ENCODE data around the gene ZFAND3. TPM values are rescaled to one million over a fixed set of nuclear protein-coding genes. Genes with fewer than 3 reads are reported as not detected.

ZFAND3 gene
- total RNA-seq, 1 donor from 2014 or later, result 131 TPM

DNA sequence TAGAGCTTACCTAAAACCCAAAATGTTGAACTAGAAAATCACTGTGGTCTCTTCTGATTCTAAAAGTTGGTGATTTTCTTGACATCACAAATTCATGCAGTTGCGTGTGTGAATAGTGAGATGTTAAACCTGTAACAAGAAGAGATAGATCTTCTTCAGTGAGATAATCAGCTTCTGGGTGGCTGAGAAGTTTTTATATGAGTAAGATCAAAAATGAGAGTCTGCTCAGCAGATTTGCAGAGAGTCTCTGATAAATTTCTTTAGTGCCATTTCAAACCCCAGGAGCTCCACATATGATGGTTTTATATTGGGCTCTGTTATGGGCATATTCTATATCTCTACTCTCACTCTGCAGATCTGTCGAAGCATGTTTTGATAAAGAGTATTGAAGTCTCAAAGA, 185.4 kb downstream of the ZFAND3 start:
- Mint-ChIP-seq H3K9me3 (ENCODE audit: unreplicated experiment) (no peaks in the 10 kb centered on the region), H3K4me3 (ENCODE audit: unreplicated experiment) (no peak overlapping the region), H3K4me1 (ENCODE audit: low read depth, unreplicated experiment) (peaks cover 12% of the 10 kb centered on the region), H3K36me3 (ENCODE audit: low read depth, unreplicated experiment) (no peaks in the 10 kb centered on the region), H3K27ac (ENCODE audit: unreplicated experiment) (no peak overlapping the region), H3K27me3 (ENCODE audit: low read depth, unreplicated experiment) (no peaks in the 10 kb centered on the region)
- no peak for TF ChIP-seq EZH2 (IDR thresholded peaks at IDR 0.05; ENCODE audit: insufficient read depth, low read length)
- TF ChIP-seq, protein P1, sequence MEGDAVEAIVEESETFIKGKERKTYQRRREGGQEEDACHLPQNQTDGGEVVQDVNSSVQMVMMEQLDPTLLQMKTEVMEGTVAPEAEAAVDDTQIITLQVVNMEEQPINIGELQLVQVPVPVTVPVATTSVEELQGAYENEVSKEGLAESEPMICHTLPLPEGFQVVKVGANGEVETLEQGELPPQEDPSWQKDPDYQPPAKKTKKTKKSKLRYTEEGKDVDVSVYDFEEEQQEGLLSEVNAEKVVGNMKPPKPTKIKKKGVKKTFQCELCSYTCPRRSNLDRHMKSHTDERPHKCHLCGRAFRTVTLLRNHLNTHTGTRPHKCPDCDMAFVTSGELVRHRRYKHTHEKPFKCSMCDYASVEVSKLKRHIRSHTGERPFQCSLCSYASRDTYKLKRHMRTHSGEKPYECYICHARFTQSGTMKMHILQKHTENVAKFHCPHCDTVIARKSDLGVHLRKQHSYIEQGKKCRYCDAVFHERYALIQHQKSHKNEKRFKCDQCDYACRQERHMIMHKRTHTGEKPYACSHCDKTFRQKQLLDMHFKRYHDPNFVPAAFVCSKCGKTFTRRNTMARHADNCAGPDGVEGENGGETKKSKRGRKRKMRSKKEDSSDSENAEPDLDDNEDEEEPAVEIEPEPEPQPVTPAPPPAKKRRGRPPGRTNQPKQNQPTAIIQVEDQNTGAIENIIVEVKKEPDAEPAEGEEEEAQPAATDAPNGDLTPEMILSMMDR (IDR thresholded peaks at IDR 0.05; ENCODE audit: insufficient read depth, low read depth, low read length), result no peak
- Histone ChIP-seq H3K4me2 (ENCODE audit: low read length) (no peak overlapping the region), H3K27ac (ENCODE audit: low read depth, low read length) (no peak overlapping the region), H4K20me1 (ENCODE audit: insufficient read depth, low read length) (peaks cover 95% of the 10 kb centered on the region), H3K4me3 (ENCODE audit: insufficient read depth, low read depth, low read length) (no peak overlapping the region), H3K36me3 (ENCODE audit: insufficient read depth, low read length) (no peaks in the 10 kb centered on the region), H2AFZ (ENCODE audit: low read depth, low read length) (no peak overlapping the region), H3K4me1 (ENCODE audit: insufficient read depth, low read length) (no peaks in the 10 kb centered on the region), H3K27me3 (ENCODE audit: insufficient read depth, low read length) (no peaks in the 10 kb centered on the region), H3K9ac (ENCODE audit: low read length) (no peak overlapping the region), H3K79me2 (ENCODE audit: insufficient read depth, low read length) (peaks cover 82% of the 10 kb centered on the region), H3K9me3 (ENCODE audit: insufficient read depth, low read depth, low read length) (no peaks in the 10 kb centered on the region)
- DNase-seq (ENCODE audit: low read depth) (no peak), FAIRE-seq (peak; percentile 13)

DNA sequence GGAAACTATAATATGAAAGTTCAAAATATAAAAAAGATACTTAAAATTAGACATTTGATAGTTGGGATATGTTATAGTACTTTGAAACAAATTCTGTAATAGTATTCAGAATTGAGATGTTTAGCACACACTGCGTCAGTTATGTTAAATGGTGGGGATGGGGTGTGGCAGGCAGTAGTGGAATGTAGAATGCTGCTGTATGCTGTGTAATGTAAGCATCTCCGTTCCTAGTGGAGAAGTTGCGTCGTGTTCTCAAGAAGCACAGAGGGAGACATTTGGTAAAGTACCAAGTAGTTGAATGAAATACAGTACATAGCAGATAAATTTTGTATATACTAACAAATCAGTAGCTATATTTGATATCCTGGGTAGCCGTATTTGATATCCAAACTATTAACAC, 192.4 kb downstream of the ZFAND3 start:
- H3K4me3 ChIP-seq (ENCODE audit: insufficient read depth, low read depth, low read length), result no peak overlapping the region
- H4K20me1 ChIP-seq (ENCODE audit: insufficient read depth, low read length), result peaks cover 88% of the 10 kb centered on the region
- DNase-seq (ENCODE audit: low read depth), result no peak
- H3K9ac ChIP-seq (ENCODE audit: low read length), result no peak overlapping the region
- H3K36me3 ChIP-seq (ENCODE audit: insufficient read depth, low read length), result no peaks in the 10 kb centered on the region
- no peaks in the 10 kb centered on the region for H3K4me1 Mint-ChIP-seq (ENCODE audit: low read depth, unreplicated experiment)
- H3K27ac ChIP-seq (ENCODE audit: low read depth, low read length), result no peak overlapping the region
- TF ChIP-seq EZH2 (IDR thresholded peaks at IDR 0.05; ENCODE audit: insufficient read depth, low read length), result no peak
- TF ChIP-seq, protein P1 (IDR thresholded peaks at IDR 0.05; ENCODE audit: insufficient read depth, low read depth, low read length), result no peak
- no peaks in the 10 kb centered on the region for H3K9me3 ChIP-seq (ENCODE audit: insufficient read depth, low read depth, low read length)
- H3K4me1 ChIP-seq (ENCODE audit: insufficient read depth, low read length), result no peaks in the 10 kb centered on the region
- no peak overlapping the region for H3K27ac Mint-ChIP-seq (ENCODE audit: unreplicated experiment)
- peaks cover 2% of the 10 kb centered on the region for H3K36me3 Mint-ChIP-seq (ENCODE audit: low read depth, unreplicated experiment)
- peaks cover 71% of the 10 kb centered on the region for H3K79me2 ChIP-seq (ENCODE audit: insufficient read depth, low read length)
- no peaks in the 10 kb centered on the region for H3K27me3 Mint-ChIP-seq (ENCODE audit: low read depth, unreplicated experiment)
- H3K4me2 ChIP-seq (ENCODE audit: low read length), result no peak overlapping the region
- no peak for FAIRE-seq
- no peak overlapping the region for H2AFZ ChIP-seq (ENCODE audit: low read depth, low read length)
- no peaks in the 10 kb centered on the region for H3K27me3 ChIP-seq (ENCODE audit: insufficient read depth, low read length)
- H3K4me3 Mint-ChIP-seq (ENCODE audit: unreplicated experiment), result peak overlapping the region; percentile 5
- no peaks in the 10 kb centered on the region for H3K9me3 Mint-ChIP-seq (ENCODE audit: unreplicated experiment)

DNA sequence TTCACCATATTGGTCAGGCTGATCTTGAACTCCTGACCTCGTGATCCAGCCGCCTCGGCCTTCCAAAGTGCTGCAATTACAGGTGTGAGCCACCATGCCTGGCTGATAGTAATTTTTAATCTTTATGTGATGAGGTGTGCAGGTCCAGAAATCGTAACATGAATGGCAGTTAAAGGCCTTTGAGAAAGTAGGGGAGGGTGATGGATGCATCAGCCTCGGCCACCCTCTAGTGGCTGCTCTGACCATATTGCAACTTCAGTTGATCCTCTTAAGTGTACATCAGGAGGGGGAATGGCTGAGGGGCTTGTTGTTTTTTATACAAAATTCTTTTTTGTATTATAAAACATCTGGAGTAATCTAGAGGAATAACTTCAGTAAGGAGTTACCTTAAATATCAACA, 193.0 kb downstream of the ZFAND3 start:
- Histone ChIP-seq H2AFZ (ENCODE audit: low read depth, low read length) (no peak overlapping the region), H3K27ac (ENCODE audit: low read depth, low read length) (no peak overlapping the region), H3K36me3 (ENCODE audit: insufficient read depth, low read length) (no peaks in the 10 kb centered on the region), H3K4me3 (ENCODE audit: insufficient read depth, low read depth, low read length) (no peak overlapping the region), H3K4me1 (ENCODE audit: insufficient read depth, low read length) (no peaks in the 10 kb centered on the region), H4K20me1 (ENCODE audit: insufficient read depth, low read length) (peaks cover 89% of the 10 kb centered on the region), H3K9ac (ENCODE audit: low read length) (no peak overlapping the region), H3K9me3 (ENCODE audit: insufficient read depth, low read depth, low read length) (no peaks in the 10 kb centered on the region), H3K79me2 (ENCODE audit: insufficient read depth, low read length) (peaks cover 71% of the 10 kb centered on the region), H3K27me3 (ENCODE audit: insufficient read depth, low read length) (no peaks in the 10 kb centered on the region), H3K4me2 (ENCODE audit: low read length) (no peak overlapping the region)
- FAIRE-seq (no peak), DNase-seq (ENCODE audit: low read depth) (peak; percentile 30)
- Mint-ChIP-seq H3K4me3 (ENCODE audit: unreplicated experiment) (no peak overlapping the region), H3K9me3 (ENCODE audit: unreplicated experiment) (no peaks in the 10 kb centered on the region), H3K27me3 (ENCODE audit: low read depth, unreplicated experiment) (no peaks in the 10 kb centered on the region), H3K36me3 (ENCODE audit: low read depth, unreplicated experiment) (peaks cover 2% of the 10 kb centered on the region), H3K27ac (ENCODE audit: unreplicated experiment) (no peak overlapping the region), H3K4me1 (ENCODE audit: low read depth, unreplicated experiment) (peaks cover 1% of the 10 kb centered on the region)
- TF ChIP-seq, protein P1 (IDR thresholded peaks at IDR 0.05; ENCODE audit: insufficient read depth, low read depth, low read length), result peak; percentile 56
- no peak for TF ChIP-seq EZH2 (IDR thresholded peaks at IDR 0.05; ENCODE audit: insufficient read depth, low read length)

All from astrocyte (in vitro differentiated cells and primary cell).